Measurements from ENCODE around the gene STK32C. TPM values are rescaled to one million over a fixed set of nuclear protein-coding genes. Genes with fewer than 3 reads are reported as not detected.

STK32C gene
- total RNA-seq, 2 donors from 2014 or later = 12.6 to 20.6 TPM

GRCh38 chr10:132255489-132256344, 52.0 kb downstream of the STK32C start:
- H3K4me1 Mint-ChIP-seq = no peaks in the 10 kb centered on the region
- H3K9me3 Mint-ChIP-seq = no peaks in the 10 kb centered on the region
- H3K36me3 Mint-ChIP-seq (ENCODE audit: low read depth) = no peaks in the 10 kb centered on the region
- ATAC-seq (replicated peaks) = peak; percentile 38
- no peaks in the 10 kb centered on the region for H3K27me3 Mint-ChIP-seq
- H3K27ac Mint-ChIP-seq = peak overlapping the region; percentile 59
- peak overlapping the region; percentile 38 for H3K4me3 Mint-ChIP-seq

- Mint-ChIP-seq H3K27ac (no peak overlapping the region), H3K4me3 (peak overlapping the region; percentile 38), H3K9me3 (no peaks in the 10 kb centered on the region), H3K4me1 (no peaks in the 10 kb centered on the region), H3K27me3 (no peaks in the 10 kb centered on the region), H3K36me3 (ENCODE audit: low read depth) (no peaks in the 10 kb centered on the region)
- no peak for ATAC-seq (replicated peaks)
Observed at GRCh38 chr10:132254841-132255240, 52.9 kb downstream of the STK32C start.

GRCh38 chr10:132253092-132253687, 54.6 kb downstream of the STK32C start:
- Mint-ChIP-seq H3K9me3 (no peaks in the 10 kb centered on the region), H3K4me1 (no peaks in the 10 kb centered on the region), H3K4me3 (no peak overlapping the region), H3K27ac (no peak overlapping the region), H3K36me3 (ENCODE audit: low read depth) (no peaks in the 10 kb centered on the region), H3K27me3 (no peaks in the 10 kb centered on the region)
- ATAC-seq (replicated peaks) = no peak

GRCh38 chr10:132252412-132252811, 55.3 kb downstream of the STK32C start:
- no peak overlapping the region for H3K4me3 Mint-ChIP-seq
- ATAC-seq (replicated peaks) = no peak
- no peak overlapping the region for H3K27ac Mint-ChIP-seq
- no peaks in the 10 kb centered on the region for H3K4me1 Mint-ChIP-seq
- no peaks in the 10 kb centered on the region for H3K36me3 Mint-ChIP-seq (ENCODE audit: low read depth)
- no peaks in the 10 kb centered on the region for H3K9me3 Mint-ChIP-seq
- H3K27me3 Mint-ChIP-seq = no peaks in the 10 kb centered on the region

GRCh38 chr10:132251928-132252327, 55.8 kb downstream of the STK32C start:
- Mint-ChIP-seq H3K36me3 (ENCODE audit: low read depth) (no peaks in the 10 kb centered on the region), H3K4me1 (no peaks in the 10 kb centered on the region), H3K27ac (no peak overlapping the region), H3K4me3 (no peak overlapping the region), H3K9me3 (no peaks in the 10 kb centered on the region), H3K27me3 (no peaks in the 10 kb centered on the region)
- ATAC-seq (replicated peaks) = no peak

GRCh38 chr10:132250481-132251475, 57.0 kb downstream of the STK32C start:
- Mint-ChIP-seq H3K36me3 (ENCODE audit: low read depth) (no peaks in the 10 kb centered on the region), H3K4me3 (no peak overlapping the region), H3K27me3 (no peaks in the 10 kb centered on the region), H3K9me3 (no peaks in the 10 kb centered on the region), H3K27ac (no peak overlapping the region), H3K4me1 (no peaks in the 10 kb centered on the region)
- ATAC-seq (replicated peaks) = no peak

GRCh38 chr10:132249824-132250375, 57.9 kb downstream of the STK32C start:
- ATAC-seq (replicated peaks) = no peak
- H3K27ac Mint-ChIP-seq = no peak overlapping the region

GRCh38 chr10:132249226-132249724, 58.5 kb downstream of the STK32C start:
- ATAC-seq (replicated peaks) = no peak
- no peaks in the 10 kb centered on the region for H3K4me1 Mint-ChIP-seq
- no peaks in the 10 kb centered on the region for H3K9me3 Mint-ChIP-seq
- no peaks in the 10 kb centered on the region for H3K36me3 Mint-ChIP-seq (ENCODE audit: low read depth)
- H3K4me3 Mint-ChIP-seq = no peak overlapping the region
- no peaks in the 10 kb centered on the region for H3K27me3 Mint-ChIP-seq
- H3K27ac Mint-ChIP-seq = no peak overlapping the region

More at GRCh38 chr10:132249824-132250375, 57.9 kb downstream of the STK32C start:
- Mint-ChIP-seq H3K9me3 (no peaks in the 10 kb centered on the region), H3K36me3 (ENCODE audit: low read depth) (no peaks in the 10 kb centered on the region), H3K4me3 (no peak overlapping the region), H3K27me3 (no peaks in the 10 kb centered on the region), H3K4me1 (no peaks in the 10 kb centered on the region)

GRCh38 chr10:132248455-132249225, 59.1 kb downstream of the STK32C start:
- Mint-ChIP-seq H3K4me3 (peak overlapping the region; percentile 37), H3K9me3 (no peaks in the 10 kb centered on the region), H3K27me3 (no peaks in the 10 kb centered on the region), H3K4me1 (no peaks in the 10 kb centered on the region), H3K27ac (no peak overlapping the region), H3K36me3 (ENCODE audit: low read depth) (no peaks in the 10 kb centered on the region)
- ATAC-seq (replicated peaks) = peak; percentile 62

- Mint-ChIP-seq H3K27ac (no peak overlapping the region), H3K4me3 (no peak overlapping the region), H3K36me3 (ENCODE audit: low read depth) (no peaks in the 10 kb centered on the region), H3K27me3 (no peaks in the 10 kb centered on the region), H3K9me3 (no peaks in the 10 kb centered on the region), H3K4me1 (no peaks in the 10 kb centered on the region)
- no peak for ATAC-seq (replicated peaks)
Observed at GRCh38 chr10:132247943-132248342, 59.8 kb downstream of the STK32C start.

- no peaks in the 10 kb centered on the region for H3K36me3 Mint-ChIP-seq (ENCODE audit: low read depth)
- H3K27ac Mint-ChIP-seq = no peak overlapping the region
- no peaks in the 10 kb centered on the region for H3K4me1 Mint-ChIP-seq
- H3K9me3 Mint-ChIP-seq = no peaks in the 10 kb centered on the region
- no peaks in the 10 kb centered on the region for H3K27me3 Mint-ChIP-seq
- no peak for ATAC-seq (replicated peaks)
- H3K4me3 Mint-ChIP-seq = no peak overlapping the region
Observed at GRCh38 chr10:132246296-132246695, 61.5 kb downstream of the STK32C start.

GRCh38 chr10:132245056-132245455, 62.7 kb downstream of the STK32C start:
- no peaks in the 10 kb centered on the region for H3K27me3 Mint-ChIP-seq
- no peaks in the 10 kb centered on the region for H3K9me3 Mint-ChIP-seq
- H3K4me3 Mint-ChIP-seq = no peak overlapping the region
- no peaks in the 10 kb centered on the region for H3K36me3 Mint-ChIP-seq (ENCODE audit: low read depth)
- no peak for ATAC-seq (replicated peaks)
- H3K27ac Mint-ChIP-seq = no peak overlapping the region
- no peaks in the 10 kb centered on the region for H3K4me1 Mint-ChIP-seq

- no peak for ATAC-seq (replicated peaks)
- no peak overlapping the region for H3K4me3 Mint-ChIP-seq
- no peaks in the 10 kb centered on the region for H3K9me3 Mint-ChIP-seq
- no peaks in the 10 kb centered on the region for H3K4me1 Mint-ChIP-seq
- no peaks in the 10 kb centered on the region for H3K27me3 Mint-ChIP-seq
- H3K27ac Mint-ChIP-seq = no peak overlapping the region
- no peaks in the 10 kb centered on the region for H3K36me3 Mint-ChIP-seq (ENCODE audit: low read depth)
Observed at GRCh38 chr10:132243626-132244025, 64.1 kb downstream of the STK32C start.

Data from activated T-helper 17 cell treated with anti-CD3 and anti-CD28 coated beads, Interleukin-2, amount 50 U/mL, for 72 hours (primary cell).